HG02759 (cell line): Measurements from ENCODE around the gene MUC6.

Source experiments
- ATAC-seq: cut with Tn5 transposase; IDR thresholded peaks from one replicate; pipeline ENCODE4 v1.9.1; 2021; ENCODE audit warnings: mild to moderate bottlenecking, moderate library complexity; ENCODE audit not compliant: unreplicated experiment

MUC6 gene

DNA sequence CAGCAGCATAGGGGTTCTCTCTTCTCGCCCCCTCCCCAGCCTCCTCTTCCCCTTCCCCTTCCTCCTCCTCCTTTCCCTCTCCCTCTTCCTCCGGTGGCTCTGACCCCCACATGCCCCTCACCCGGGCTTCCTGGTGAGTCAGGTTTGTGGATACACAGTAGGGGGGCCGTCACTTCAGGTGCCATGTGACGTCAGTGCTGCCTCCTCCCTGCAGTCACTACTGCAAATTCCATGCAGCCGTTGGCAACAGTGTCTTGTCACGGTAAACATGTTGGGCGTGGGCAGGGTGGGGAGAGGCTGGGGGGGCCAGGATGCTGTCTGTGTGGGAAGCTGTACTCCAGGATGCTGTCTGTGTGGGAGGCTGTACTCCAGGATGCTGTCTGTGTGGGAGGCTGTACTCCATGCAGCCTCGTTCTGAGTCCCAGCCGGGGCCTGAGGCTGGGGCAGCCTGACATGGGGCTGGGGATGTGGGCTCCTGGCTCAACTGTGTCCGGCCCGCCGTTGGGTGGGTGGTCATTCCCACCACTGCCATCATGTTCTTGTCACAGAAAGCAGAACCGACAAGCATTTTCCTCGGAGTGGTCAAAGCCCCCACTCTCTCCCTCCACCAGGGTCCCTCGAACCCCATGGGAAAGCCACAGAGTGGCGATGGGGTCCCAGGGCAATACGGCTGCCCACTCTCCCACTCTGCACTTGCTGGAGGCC is 35.8 kb upstream of the MUC6 start:
- no peak for ATAC-seq

DNA sequence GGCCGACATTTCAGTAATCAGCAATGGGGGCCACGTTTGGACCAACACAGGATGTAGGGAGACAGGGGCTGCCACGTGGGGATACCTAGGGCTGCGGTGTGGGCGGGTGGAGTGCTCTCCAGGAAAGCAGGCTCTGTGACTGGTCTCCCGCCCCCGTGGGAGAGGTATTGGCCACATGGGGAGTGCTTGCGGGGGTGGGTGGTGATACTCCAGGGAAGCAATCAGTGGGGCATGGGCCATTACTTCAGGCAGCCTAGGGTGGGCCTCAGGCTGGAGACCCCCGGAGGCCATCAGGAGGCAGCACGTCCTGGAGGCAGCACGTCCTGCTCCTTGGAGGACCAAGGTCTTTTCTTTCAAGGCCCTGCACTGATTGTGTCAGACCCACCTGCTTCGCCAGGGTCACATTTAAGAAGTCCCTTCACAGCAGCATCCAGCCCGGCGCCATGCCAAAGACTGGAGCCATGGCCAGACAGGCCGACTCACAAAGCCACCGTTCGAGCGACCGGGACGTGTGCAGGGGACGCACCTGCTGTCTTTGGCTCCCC is 35.1 kb upstream of the MUC6 start:
- ATAC-seq: no peak

DNA sequence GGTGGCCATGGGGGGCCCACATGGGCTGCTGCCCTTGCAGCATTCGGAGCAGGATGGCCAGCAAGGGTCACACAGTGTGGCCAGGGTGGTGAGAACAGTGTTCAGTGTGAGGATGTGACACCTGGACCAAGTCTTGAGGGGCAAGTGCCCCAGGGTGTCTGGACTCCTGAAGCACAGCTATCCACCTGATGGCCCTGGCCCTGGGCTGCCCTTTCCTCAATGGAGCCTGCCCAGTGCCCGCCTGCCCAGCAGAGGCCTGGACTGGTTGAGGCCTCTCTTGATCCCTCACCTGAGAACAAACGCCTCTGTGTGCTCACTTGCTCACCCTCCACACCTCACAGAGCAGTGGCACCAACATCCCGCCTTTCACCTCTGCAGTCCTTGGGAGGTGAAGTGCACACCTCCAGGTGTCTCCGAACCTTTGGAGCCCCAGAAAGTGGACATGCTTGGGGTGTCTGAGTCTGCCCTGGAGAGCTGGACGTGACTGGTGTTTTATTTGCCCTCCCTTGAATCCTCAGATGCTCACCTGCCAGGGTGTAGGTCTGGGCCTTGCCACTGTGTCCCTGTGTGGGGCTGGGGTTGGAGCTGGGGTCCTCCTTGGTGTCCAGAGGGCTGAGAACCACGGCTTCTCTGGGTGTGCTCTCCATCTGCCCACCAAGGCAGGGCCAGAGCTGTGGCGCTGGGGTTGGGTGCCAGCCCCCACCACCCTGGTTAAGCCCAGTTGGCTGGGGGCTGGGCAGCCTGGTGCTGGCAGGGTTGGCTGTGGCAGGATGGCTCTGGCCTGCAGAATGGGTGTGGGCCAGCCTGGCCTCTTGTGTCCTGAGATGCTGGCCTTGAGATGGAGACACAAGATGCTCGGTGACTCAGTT is 34.3 kb upstream of the MUC6 start:
- ATAC-seq: no peak

DNA sequence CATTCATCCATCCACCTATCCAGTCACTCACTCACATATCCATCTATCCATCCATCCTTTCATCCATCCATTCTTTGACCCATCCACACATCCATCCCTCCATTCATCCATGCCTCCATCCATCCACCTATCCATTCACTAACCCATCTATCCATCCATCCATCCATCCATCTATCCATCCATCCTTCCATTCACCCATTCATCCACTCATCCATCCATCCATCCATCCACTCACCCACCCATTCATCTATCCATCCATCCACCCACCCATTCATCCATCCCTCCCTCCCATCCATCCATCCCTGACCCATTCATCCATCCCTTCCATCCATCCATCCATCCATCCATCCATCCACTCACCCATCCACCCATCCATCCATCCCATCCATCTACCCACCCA is 33.2 kb upstream of the MUC6 start:
- no peak for ATAC-seq

DNA sequence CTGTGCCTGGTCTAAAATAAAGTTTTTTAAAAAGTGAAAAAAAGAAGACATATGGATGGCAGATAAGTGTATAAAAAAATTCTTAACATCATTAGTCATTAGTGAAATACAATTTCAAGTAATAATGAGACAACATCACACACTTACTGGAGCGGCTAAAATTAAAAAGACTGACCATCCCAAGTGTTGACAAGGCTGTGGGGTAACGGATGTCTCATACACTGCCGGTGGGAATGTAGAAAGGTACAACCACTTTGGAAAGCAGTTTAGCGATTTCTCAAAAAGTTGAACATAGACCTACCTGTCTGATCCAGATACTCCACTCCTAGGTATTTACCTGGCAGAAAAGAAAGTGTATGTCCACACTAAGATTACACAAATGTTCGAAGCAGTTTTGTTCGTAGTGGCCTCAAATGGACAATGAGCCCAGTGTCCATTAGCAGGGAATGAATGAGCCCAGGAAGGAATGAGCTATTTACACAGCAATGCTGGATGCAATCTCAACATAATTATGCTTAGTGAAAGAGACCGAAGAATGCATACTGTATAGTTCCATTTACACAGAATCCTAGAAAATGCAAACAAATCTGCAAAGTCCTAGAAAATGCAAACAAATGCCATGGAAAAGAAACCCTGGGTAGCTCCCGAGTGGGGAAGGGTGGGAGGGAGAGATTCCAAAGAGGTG is 31.4 kb upstream of the MUC6 start:
- no peak for ATAC-seq

DNA sequence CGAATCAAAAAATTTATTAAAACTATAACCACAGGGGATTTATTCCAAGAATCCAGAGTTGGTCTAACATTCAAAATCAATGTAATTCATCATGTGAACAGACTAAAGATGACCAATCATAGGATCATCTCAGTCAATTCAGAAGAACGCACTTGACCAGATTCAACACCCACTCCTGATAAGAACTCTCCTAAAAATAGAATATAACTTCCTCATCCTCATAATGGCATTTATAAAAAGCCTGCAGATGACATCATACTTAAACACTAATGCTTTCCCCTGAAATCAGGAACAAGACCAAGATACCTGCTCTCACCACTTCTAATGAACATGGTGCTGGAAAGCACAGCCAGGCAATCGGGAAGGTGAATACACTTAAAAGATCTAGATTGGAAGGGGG is 27.6 kb upstream of the MUC6 start:
- ATAC-seq: no peak

DNA sequence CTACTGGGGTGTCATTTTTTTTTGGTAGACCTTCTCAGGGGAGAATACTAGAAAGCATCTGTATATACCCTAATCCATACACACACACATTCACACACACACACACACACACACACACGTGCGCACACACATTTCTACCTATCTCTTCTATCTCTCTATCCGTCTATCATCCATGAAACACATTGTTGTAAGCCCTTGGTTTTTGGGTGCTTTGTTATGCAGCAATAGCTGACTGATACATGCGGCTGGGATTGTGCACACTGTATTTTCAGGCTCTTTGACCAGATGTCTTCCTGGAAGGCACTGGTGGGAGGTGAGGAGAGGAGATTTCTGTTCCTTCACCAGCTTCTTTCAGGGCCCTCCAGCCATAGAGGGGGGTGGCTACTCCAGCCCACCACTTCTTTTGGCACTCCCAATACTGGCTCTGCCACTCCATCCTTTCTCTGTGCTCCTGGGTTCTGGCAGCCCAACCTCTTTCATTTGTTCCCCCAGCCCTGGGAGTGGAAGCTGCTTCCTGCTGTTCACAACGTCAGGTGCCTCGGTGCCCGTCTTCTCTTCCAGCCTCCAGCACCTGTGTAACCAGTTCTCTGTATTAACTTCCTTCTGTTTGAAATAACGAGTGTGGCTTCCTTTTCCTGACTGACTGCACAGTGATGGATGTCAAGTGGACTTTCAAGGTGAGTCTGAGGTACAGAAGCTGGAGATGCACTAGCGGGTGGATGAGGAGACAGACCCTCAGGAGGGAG is 25.7 kb upstream of the MUC6 start:
- ATAC-seq: no peak

DNA sequence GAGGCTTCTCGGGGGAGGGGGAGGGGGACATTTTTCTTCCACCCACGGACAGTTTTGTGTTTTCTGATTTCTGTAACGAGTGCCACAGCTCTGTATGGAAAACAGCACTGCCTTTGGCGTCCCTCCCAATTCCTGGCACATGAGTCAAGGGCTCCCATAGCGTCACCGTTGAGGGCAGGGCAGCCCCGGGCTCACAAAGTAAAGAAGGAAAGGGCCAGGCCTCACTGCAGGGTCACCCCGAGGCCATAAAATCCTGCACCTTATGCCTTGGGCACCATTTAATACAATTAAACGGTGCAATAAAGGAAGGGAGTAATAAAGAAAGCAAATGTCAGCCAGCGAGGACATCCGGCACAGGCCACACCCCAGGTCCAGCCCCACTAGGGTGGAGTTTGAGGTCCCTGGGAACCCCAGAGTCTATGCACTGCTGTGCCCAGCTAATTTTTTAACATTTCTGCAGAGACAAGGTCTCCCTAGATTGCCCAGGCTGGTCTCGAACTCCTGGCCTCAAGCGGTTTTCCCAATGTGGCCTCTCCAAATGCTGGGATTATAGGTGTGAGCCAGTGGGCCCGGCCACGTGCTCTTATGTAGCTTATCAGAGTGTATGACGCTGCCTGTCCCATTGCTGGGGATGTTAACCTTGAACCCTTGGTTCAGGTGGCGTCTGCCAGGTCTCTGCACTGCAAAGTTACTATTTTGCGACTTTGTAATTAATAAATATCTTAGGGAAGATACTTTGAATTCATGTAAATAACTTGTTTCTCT is 24.5 kb upstream of the MUC6 start:
- ATAC-seq: no peak

DNA sequence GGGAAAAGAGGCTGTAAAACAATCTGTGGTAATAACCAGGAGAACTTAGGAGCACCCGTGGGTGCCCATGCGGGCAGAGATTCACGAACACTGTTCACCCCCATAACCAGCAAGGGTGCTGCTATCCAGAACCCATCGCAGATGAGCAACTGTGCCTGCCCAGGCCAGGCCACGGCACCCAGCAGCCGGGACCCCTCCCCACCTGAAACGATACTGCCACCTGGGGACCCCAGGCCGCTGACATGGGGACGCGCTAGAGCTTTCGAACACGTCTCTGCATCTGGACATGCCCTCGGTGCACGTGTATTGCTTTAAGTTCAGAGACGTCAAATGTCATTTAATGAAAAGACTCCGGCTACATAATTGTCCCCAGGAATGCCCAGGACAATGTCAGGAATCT is 23.9 kb upstream of the MUC6 start:
- ATAC-seq: no peak

DNA sequence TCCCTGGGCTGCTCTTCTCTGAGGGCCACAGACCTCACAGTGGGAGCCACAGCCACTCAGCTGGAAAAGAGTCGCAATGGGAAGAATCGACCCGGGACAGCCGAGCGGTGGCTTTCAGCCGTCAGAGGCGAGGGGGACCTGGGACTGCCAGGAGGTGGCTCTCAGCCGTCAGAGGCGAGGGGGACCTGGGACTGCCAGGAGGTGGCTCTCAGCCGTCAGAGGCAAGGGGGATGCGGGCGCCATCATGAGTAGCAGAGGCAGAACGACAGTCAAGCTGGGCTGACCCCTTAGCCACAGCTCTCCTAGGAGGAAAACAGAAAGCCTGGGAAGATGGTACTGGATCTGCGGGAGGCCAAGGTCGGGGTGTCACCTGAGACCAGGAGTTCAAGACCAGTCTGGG is 23.2 kb upstream of the MUC6 start:
- ATAC-seq: no peak

DNA sequence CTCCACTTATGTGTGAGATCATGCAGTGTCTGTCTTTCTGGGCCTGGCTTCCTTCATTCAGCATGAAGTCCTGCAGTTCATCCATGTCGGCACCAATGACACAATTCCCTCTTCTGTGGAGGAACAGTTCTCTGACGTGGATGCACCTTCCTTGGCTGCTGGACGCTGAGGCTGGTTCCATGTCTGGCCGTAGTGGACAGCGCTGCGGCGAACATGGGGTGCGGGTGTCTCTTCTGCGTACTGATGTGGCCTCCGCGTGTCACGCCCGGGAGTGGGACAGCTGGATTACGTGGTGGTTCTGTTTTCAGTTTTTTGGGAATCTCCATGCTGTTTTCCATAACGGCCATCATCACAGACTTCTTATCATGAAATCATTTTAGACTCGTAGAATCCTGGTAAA is 21.3 kb upstream of the MUC6 start:
- no peak for ATAC-seq

DNA sequence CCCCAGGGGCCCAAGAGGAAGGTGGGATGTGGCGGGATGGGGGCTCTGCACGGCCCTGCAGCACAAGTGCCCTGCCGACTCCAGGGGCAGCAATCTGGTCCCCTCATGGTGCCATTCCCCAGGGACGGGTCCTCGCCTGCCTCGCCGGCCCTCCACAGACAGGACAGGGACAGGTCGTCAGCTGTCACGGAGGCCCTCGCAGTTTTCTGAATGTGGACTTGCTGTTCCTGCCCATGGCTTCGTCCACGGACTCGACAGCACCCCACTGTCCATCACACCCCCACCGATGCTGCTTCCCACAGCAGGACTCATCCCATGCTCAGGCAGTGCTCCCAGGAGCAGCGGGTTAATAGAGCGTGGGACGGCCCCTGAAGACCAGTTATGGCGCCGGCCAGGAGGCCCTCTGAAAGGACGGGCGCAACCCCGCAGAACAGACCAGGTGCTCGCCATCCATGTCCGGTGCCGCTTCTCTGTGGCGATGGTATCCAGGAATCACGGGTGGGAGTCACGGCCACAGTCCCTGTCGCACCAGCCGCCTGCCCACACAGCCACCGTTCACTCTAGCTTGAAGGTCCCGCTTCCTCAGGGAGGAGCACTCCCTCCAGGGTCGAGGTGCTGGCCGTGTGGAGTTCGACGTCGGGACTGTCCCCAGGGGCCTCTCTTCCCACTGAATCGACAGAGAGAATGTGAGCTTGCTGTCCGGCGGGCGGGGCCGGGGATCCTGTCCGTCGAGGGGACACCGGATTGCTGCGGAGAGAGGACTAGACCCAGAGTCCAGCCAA is 19.7 kb upstream of the MUC6 start:
- no peak for ATAC-seq

DNA sequence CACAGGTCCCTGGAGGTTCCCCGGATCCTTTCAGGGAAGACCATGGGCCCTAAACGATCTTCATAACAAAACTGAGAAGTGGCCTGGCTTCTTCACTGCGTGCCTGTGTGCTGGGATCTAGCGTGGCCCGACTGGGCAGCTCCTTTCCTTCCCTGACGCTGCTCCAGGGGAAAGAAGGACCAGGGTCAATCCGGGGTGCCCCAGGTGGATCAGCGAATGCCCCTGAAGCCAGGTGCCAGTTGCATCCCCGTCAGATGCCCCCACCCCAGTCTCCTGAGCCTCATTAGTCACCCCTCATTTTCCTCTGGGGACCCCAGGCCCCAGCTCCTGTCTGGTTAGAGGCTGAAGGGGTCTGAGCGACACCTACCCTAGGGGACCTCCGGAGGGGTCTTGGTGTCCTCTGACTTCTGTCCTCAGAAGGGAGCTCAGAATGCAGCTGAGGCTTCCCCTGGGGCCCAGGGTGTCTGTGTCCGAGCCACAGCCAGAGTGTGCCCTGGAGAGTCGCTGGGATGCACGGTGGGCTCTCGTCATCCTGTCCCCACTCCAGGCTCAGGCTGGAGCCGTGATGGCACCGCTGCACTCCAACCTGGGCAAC is 18.7 kb upstream of the MUC6 start:
- ATAC-seq: no peak

DNA sequence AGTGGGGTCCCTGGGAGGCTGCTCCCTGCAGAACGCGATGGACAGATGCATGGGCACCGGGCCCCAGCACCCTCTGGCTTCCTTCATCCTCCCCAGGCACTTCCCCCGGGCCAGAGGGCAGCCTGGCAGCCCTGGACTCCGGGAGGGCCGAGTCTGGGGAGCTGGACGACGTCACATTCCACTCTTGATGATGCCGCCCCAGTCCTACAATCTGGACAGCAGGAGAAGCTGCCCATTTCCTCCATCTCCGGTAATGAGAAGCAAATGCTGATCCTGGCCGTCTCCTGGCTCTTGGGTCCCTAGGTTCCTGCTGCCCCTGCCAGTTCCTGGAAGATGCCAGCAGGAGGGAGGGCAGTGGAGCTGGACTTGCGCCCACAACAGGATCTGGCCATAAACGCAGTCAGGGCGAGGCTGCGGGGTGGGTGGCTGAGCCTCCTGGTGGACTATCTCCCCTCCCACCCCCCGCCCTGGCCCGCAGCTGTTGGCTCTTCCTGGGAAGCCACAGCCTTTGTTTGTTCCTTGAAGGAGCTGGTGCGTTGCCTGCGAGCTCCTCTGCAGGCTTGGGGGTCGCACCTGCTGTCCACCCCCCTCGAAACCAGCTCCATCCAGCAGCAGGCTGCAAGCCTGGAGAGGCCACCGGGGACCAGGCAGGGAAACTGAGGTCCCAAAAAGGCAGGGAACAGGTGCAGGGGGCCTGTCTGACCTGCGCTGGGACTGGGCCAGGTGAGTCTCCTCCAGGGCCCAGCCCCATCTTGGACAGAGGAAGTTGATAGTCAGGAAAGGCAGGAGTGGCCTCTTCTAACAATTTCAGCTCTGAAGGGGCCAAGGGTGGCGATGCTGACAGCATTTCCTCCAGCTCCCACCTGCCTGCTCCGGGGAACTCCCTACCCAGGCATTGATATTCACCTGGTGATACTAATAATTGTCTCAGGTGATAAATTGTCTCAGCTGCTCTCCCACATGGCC is 17.9 kb upstream of the MUC6 start:
- ATAC-seq: no peak

DNA sequence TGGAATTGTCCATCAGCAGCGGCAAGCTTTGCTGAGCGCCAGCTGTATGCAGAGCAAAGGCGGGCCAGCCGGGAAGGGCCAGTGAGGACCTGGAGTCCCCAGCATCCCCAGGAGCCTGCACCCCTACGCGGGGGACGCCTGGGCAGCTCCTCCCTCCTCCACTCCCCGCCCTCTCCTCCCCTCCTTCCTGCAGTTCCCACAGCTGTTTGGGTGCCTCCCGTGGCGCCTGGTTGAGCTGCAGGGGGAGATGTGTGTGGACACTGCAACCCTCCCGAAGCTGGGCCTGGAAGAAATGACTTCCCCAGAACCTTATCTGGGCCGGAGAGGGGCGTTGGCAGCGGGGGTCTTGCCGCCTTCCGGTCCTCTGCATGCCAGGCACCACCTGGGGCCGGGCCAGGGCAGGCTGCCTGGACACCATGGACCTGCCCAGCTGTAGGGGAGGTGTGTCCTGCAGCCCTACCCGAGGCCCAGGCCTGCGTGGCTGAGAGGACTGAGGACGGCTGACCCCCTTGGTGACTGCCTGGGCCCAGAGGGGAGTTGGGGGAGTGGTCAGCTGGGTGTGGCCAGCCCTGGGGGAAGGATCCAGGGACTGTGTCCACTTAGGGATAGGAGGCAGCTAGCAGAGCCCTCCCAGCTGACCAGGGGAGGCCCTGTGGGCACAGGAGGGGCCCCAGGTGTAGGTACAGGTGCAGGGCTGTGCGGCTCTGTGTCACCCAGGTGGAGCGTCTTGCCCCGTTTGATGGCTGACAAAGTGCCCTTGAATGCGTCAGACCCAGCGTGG is 16.8 kb upstream of the MUC6 start:
- no peak for ATAC-seq

DNA sequence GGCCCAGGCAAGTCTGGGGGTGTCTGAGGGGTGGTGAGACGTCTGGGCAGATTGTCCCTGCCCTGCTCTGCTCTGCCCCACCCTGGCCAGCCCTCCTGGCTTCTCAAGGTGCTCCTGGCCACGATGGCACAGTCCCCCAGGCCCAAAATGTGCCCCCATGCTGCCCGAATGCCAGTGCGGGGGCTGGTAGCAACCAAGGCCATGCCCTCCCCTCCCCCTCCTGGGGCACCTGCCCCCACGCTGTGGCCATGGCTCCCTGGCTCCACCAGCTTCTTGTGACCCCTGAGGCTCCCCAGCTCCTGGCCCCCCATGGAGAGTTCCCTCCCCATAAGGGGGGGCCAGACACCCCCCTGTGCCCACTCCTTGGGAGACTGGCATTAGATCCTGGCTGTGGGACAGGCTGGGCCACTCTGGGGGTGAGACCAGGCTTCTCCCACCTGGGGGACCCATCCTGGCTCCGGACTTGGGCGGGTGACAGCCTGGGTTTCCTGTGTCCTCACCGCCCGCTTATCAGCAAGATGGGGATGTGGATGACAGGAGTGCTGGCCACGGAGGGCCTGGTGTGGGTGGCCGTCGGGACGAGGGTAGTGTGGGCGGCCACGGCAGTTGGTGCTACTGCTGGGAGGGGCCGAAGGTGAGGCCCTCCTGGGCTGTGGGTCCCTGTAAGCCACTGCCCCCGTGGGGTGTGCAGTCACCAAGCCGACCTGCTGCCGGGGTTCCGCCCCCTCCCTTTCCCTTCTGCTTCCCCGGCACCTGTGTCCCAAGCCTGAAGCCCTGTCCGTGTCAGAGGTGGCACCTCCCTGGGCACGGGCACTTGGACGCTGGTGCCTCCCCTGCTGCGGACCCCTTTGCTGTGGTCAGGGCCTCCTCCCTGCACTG is 15.9 kb upstream of the MUC6 start:
- ATAC-seq: no peak
